Ramos (cell line): ENCODE data around the gene GORASP1.

Experiments
- in situ Hi-C: fragments of 300-500 bp; cut with MboI; formaldehyde crosslinking; loops from one replicate; pipeline ENCODE4 v1.14.3; 2022; ENCODE audit warnings: low sequenced_read_pairs; ENCODE audit not compliant: unreplicated experiment

Gene GORASP1

GRCh38 chr3:39141171-39141995 lies 34.0 kb upstream of the GORASP1 start:
- in situ Hi-C loops: no loop called here

GRCh38 chr3:39140341-39140971 lies 33.0 kb upstream of the GORASP1 start:
- in situ Hi-C loops: no loop called here

- in situ Hi-C loops: no loop called here
These were observed 32.0 kb upstream of the GORASP1 start for GRCh38 chr3:39139442-39139841.

- in situ Hi-C loops: no loop called here
These were observed 31.5 kb upstream of the GORASP1 start for GRCh38 chr3:39138804-39139415.

- in situ Hi-C loops: no loop called here
These were observed 30.8 kb upstream of the GORASP1 start for GRCh38 chr3:39137991-39138803.

GRCh38 chr3:39137435-39137936 lies 30.1 kb upstream of the GORASP1 start:
- in situ Hi-C loops: no loop called here

- in situ Hi-C loops: no loop called here
These were observed 29.4 kb upstream of the GORASP1 start for GRCh38 chr3:39136533-39137434.

GRCh38 chr3:39135170-39135805 lies 27.9 kb upstream of the GORASP1 start:
- in situ Hi-C loops: no loop called here

GRCh38 chr3:39134305-39134704 lies 26.9 kb upstream of the GORASP1 start:
- in situ Hi-C loops: no loop called here

GRCh38 chr3:39133822-39134221 lies 26.4 kb upstream of the GORASP1 start:
- in situ Hi-C loops: no loop called here

- in situ Hi-C loops: no loop called here
These were observed 25.7 kb upstream of the GORASP1 start for GRCh38 chr3:39133093-39133490.

GRCh38 chr3:39132096-39133092 lies 25.0 kb upstream of the GORASP1 start:
- in situ Hi-C loops: no loop called here

GRCh38 chr3:39130693-39131265 lies 23.4 kb upstream of the GORASP1 start:
- in situ Hi-C loops: no loop called here

GRCh38 chr3:39130026-39130425 lies 22.6 kb upstream of the GORASP1 start:
- in situ Hi-C loops: no loop called here

- in situ Hi-C loops: no loop called here
These were observed 21.5 kb upstream of the GORASP1 start for GRCh38 chr3:39128951-39129350.

GRCh38 chr3:39127908-39128304 lies 20.5 kb upstream of the GORASP1 start:
- in situ Hi-C loops: no loop called here

GRCh38 chr3:39127269-39127907 lies 20.0 kb upstream of the GORASP1 start:
- in situ Hi-C loops: no loop called here
